Hematopoietic multipotent progenitor cell (in vitro differentiated cells): ENCODE measurements around the gene ATAD3B. TPM values are rescaled to one million over a fixed set of nuclear protein-coding genes. Genes with fewer than 3 reads are reported as not detected.
"Not testable (repeated sequence)": the region's sequence is repeated elsewhere in the genome, so short reads cannot be mapped to it uniquely, and the experiment has no call there.

Experiments used
- DNase-seq, 3 donors: peaks; one replicate each; pipeline ENCODE4 v3.0.0-alpha.2; 2011 to 2015; ENCODE audit warnings: low read depth in 2 of 3, low spot score in 2 of 3
- total RNA-seq: library from RNA; depleted of rRNA; stranded (reverse); fragments of >200 nt; gene quantifications from one replicate; pipeline ENCODE4 v1.2.3, GENCODE V29; 2012

ATAD3B gene
- total RNA-seq, 1 donor: 15.1 TPM

- no peak for DNase-seq
Observed at GRCh38 chr1:1432951-1433803, 38.4 kb upstream of the ATAD3B start.

GRCh38 chr1:1433804-1434130 is 37.8 kb upstream of the ATAD3B start:
- DNase-seq: peak in 2 of 3 donors; percentile 64 to 77

- peak in 2 of 3 donors; percentile 75 to 91 for DNase-seq
Observed at GRCh38 chr1:1434131-1434823, 37.3 kb upstream of the ATAD3B start.

GRCh38 chr1:1434824-1435105 is 36.8 kb upstream of the ATAD3B start:
- no peak for DNase-seq

- DNase-seq: peak; percentile 32 to 73 (median 65)
Observed at GRCh38 chr1:1435106-1435903, 36.3 kb upstream of the ATAD3B start, which contains the start of gene VWA1. Gene VWA1, plus strand, starts transcription at chr1:1435690. Its CDS starts 59 bp downstream, at chr1:1435749.

GRCh38 chr1:1435911-1436629 is 35.5 kb upstream of the ATAD3B start:
- no peak for DNase-seq

- DNase-seq: no peak
Observed at GRCh38 chr1:1436630-1437032, 34.9 kb upstream of the ATAD3B start.

- DNase-seq: no peak
Observed at GRCh38 chr1:1437033-1437903, 34.3 kb upstream of the ATAD3B start.

- DNase-seq: no peak
Observed at GRCh38 chr1:1437904-1438376, 33.6 kb upstream of the ATAD3B start.

GRCh38 chr1:1438531-1439381 is 32.8 kb upstream of the ATAD3B start:
- DNase-seq: no peak

GRCh38 chr1:1439546-1440261 is 31.9 kb upstream of the ATAD3B start:
- no peak for DNase-seq

- DNase-seq: no peak
Observed at GRCh38 chr1:1440262-1441001, 31.1 kb upstream of the ATAD3B start.

GRCh38 chr1:1441002-1441888 is 30.3 kb upstream of the ATAD3B start:
- peak in 2 of 3 donors; percentile 52 to 65 for DNase-seq

- no peak for DNase-seq
Observed at GRCh38 chr1:1442069-1442770, 29.3 kb upstream of the ATAD3B start.

GRCh38 chr1:1446631-1447030 is 24.9 kb upstream of the ATAD3B start:
- not testable (repeated sequence) for DNase-seq
